Lung (tissue), 12 donors: ENCODE measurements around the gene FRAS1. TPM values are rescaled to one million over a fixed set of nuclear protein-coding genes. Genes with fewer than 3 reads are reported as not detected.

Source experiments
- ATAC-seq: fragments of 200-7000 bp; cut with Tn5 transposase; one replicate; pipeline ENCODE4 v1.9.1; 2020; ENCODE audit warnings: moderate number of reproducible peaks; ENCODE audit not compliant: insufficient read depth, low FRiP score
- DNase-seq, 3 donors: peaks; one replicate each; pipeline ENCODE4 v3.0.0-alpha.2; 2013 to 2017
- H3K27ac ChIP-seq, 2 donors: one replicate each; pipeline ENCODE4 v1.5.1; 2013; ENCODE audit warnings: mild to moderate bottlenecking in 2 of 2, moderate library complexity in 2 of 2, control low read depth in 1 of 2, inconsistent platforms in 1 of 2, low read depth in 1 of 2, low read length in 1 of 2
- H3K27me3 ChIP-seq, 3 donors: one replicate each; pipeline ENCODE4 v1.5.1; 2013; ENCODE audit warnings: low read length in 2 of 3; ENCODE audit not compliant: control insufficient read depth in 3 of 3, insufficient read depth in 3 of 3
- H3K36me3 ChIP-seq, 4 donors: one replicate each; pipeline ENCODE4 v1.5.1; 2013; ENCODE audit warnings: low read length in 4 of 4, mild to moderate bottlenecking in 1 of 4, moderate library complexity in 1 of 4; ENCODE audit not compliant: control insufficient read depth in 4 of 4, insufficient read depth in 4 of 4
- H3K4me1 ChIP-seq, 5 donors: one replicate each; pipeline ENCODE4 v1.5.1; 2013; ENCODE audit warnings: low read length in 5 of 5, mild to moderate bottlenecking in 2 of 5, moderate library complexity in 1 of 5; ENCODE audit not compliant: control insufficient read depth in 5 of 5, insufficient read depth in 5 of 5
- H3K4me3 ChIP-seq: one replicate; pipeline ENCODE4 v1.5.1; 2013; ENCODE audit warnings: mild to moderate bottlenecking, control low read depth, moderate library complexity
- H3K9ac ChIP-seq, 2 donors: one replicate each; pipeline ENCODE4 v1.5.1; 2013; ENCODE audit warnings: low read length in 2 of 2, control low read depth in 1 of 2; ENCODE audit not compliant: insufficient read depth in 1 of 2
- H3K9me3 ChIP-seq, 4 donors: one replicate each; pipeline ENCODE4 v1.5.1; 2013; ENCODE audit warnings: low read length in 3 of 4, mild to moderate bottlenecking in 1 of 4, moderate library complexity in 1 of 4; ENCODE audit not compliant: control insufficient read depth in 4 of 4, insufficient read depth in 3 of 4
- WGBS, 2 donors: extraction: QIAGEN DNeasy Blood & Tissue Kit; methylation state at CpG; one replicate each; pipeline ENCODE4 v1.1.7; 2013; 5-methylcytosine and 5-hydroxymethylcytosine counted together
- polyA plus RNA-seq, 2 donors: library from polyadenylated mRNA; stranded (reverse); fragments of 200-250 nt; gene quantifications; one replicate each; pipeline ENCODE4 v1.2.1, GENCODE V29; 2013
- total RNA-seq, 2 donors: library from RNA; depleted of rRNA in 1 of 2; stranded (reverse); fragments of >200 nt in 1 of 2; gene quantifications; one replicate each; pipeline ENCODE4 v1.2.1, GENCODE V29; 2014 to 2021
- TF ChIP-seq, protein P1 (sequence below): IDR thresholded peaks from 2 replicates; pipeline ENCODE4 v1.5.1; 2012; ENCODE audit warnings: mild to moderate bottlenecking; ENCODE audit errors: control extremely low read depth, extremely low read depth
- donor health status: control.
- donor health status: control.
- donor health status: Bipolar disorder and iron deficiency.
- donor health status: healthy.
- donor health status: DM: yes; HTN: yes; CAD: no.

Gene FRAS1
- total and polyA plus RNA-seq, 4 donors = 0.45 to 53.8 (median 6.9) TPM

GRCh38 chr4:78578674-78579425 is 521.7 kb downstream of the FRAS1 start:
- no peak overlapping the region for H3K9ac ChIP-seq
- 96 to 97% methylated on average over 3 of the region's 3 CpGs for WGBS, 2 donors
- no peak overlapping the region for H3K27ac ChIP-seq
- peaks cover 0 to 4% (median 0%) of the 10 kb centered on the region in 4 donors for H3K36me3 ChIP-seq
- no peaks in the 10 kb centered on the region for H3K27me3 ChIP-seq
- DNase-seq = no peak
- ATAC-seq = no peak
- H3K4me3 ChIP-seq = no peak overlapping the region
- no peaks in the 10 kb centered on the region for H3K9me3 ChIP-seq
- no peaks in the 10 kb centered on the region for H3K4me1 ChIP-seq
- TF ChIP-seq, protein P1, sequence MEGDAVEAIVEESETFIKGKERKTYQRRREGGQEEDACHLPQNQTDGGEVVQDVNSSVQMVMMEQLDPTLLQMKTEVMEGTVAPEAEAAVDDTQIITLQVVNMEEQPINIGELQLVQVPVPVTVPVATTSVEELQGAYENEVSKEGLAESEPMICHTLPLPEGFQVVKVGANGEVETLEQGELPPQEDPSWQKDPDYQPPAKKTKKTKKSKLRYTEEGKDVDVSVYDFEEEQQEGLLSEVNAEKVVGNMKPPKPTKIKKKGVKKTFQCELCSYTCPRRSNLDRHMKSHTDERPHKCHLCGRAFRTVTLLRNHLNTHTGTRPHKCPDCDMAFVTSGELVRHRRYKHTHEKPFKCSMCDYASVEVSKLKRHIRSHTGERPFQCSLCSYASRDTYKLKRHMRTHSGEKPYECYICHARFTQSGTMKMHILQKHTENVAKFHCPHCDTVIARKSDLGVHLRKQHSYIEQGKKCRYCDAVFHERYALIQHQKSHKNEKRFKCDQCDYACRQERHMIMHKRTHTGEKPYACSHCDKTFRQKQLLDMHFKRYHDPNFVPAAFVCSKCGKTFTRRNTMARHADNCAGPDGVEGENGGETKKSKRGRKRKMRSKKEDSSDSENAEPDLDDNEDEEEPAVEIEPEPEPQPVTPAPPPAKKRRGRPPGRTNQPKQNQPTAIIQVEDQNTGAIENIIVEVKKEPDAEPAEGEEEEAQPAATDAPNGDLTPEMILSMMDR = no peak

- Histone ChIP-seq H3K4me1 (no peaks in the 10 kb centered on the region), H3K4me3 (no peak overlapping the region), H3K9me3 (no peaks in the 10 kb centered on the region), H3K9ac (no peak overlapping the region), H3K27me3 (no peaks in the 10 kb centered on the region), H3K36me3 (peaks cover 0 to 8% (median 3%) of the 10 kb centered on the region in 4 donors), H3K27ac (no peak overlapping the region)
- ATAC-seq (no peak), DNase-seq (no peak)
- 56 to 64% methylated on average over 3 of the region's 3 CpGs for WGBS, 2 donors
- TF ChIP-seq, protein P1 = no peak
Observed at GRCh38 chr4:78581618-78582017, 524.5 kb downstream of the FRAS1 start.

- 82 to 89% methylated on average over 4 of the region's 4 CpGs for WGBS, 2 donors
- Histone ChIP-seq H3K9me3 (no peaks in the 10 kb centered on the region), H3K9ac (no peak overlapping the region), H3K4me1 (no peaks in the 10 kb centered on the region), H3K4me3 (no peak overlapping the region), H3K27me3 (no peaks in the 10 kb centered on the region), H3K27ac (no peak overlapping the region), H3K36me3 (peaks cover 0 to 14% (median 4%) of the 10 kb centered on the region in 4 donors)
- TF ChIP-seq, protein P1 = no peak
- DNase-seq = no peak
- no peak for ATAC-seq
Observed at GRCh38 chr4:78584863-78585547, 527.9 kb downstream of the FRAS1 start.
